ENCODE measurements around the gene PRR4. TPM values are rescaled to one million over a fixed set of nuclear protein-coding genes. Genes with fewer than 3 reads are reported as not detected.

PRR4 gene
- total and polyA plus RNA-seq, 2 donors (not counting 3 experiments of a cell fraction or from before 2014, with no cell fraction given), result 2.4 to 2.8 TPM

DNA sequence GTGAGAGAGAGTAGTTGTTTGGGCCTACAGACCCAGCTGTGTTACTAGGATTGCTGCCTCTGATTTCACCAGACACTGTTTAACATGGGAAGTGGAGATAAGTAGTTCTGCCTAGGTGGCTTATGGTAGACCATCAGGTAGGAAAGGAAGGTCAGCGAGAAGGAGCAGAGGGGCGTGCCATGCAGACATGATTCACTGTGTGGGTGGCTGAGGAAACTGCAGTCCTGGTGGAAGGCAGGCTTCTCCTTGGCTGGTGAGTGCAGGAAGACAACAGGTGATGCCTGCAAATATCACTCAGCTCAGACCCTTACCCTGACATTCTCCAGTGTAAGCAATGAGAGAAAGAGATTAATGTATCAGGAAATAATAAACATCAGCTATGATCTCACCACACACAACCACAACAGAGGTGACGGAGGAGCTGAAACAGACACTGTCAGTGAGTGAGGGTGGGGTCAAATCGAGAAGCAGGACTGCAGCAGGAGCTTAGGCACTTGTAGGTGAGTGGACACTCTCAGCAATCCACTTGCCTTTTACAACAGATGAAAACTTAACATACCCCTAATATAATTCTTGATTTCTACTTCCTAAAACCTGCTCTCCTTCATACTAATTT, 2.1 kb upstream of the PRR4 start:
- ChIA-PET CTCF (interaction anchor here (0.8 kb wide), 1 partner anchor 41 kb away, joined by 3 read pairs; no protein-coding TSS in a partner anchor), POLR2A (no interaction called here)
- no peak for DNase-seq (ENCODE audit: low read depth, low spot score)
- Histone ChIP-seq H2AFZ (ENCODE audit: low read depth, low read length) (no peak overlapping the region), H3K4me1 (ENCODE audit: control insufficient read depth, extremely low read depth, insufficient read depth, low read length) (no peaks in the 10 kb centered on the region), H3K9me3 (replicated peaks; ENCODE audit: control insufficient read depth, insufficient read depth, low read length) (peaks cover 2% of the 10 kb centered on the region), H3K9ac (replicated peaks; ENCODE audit: extremely low read depth, insufficient read depth, low read length) (no peak overlapping the region), H3K9me1 (replicated peaks; ENCODE audit: control insufficient read depth, extremely low read depth, insufficient read depth, low read length) (no peaks in the 10 kb centered on the region), H4K20me1 (replicated peaks; ENCODE audit: control insufficient read depth, extremely low read depth, insufficient read depth, low read length) (no peaks in the 10 kb centered on the region), H3K79me2 (ENCODE audit: control insufficient read depth, insufficient read depth, low read length) (no peaks in the 10 kb centered on the region), H3K4me2 (ENCODE audit: insufficient read depth, low read length) (no peak overlapping the region), H3K27ac (ENCODE audit: insufficient read depth, low read depth, low read length) (no peak overlapping the region), H3K36me3 (ENCODE audit: control insufficient read depth in 2 of 2, extremely low read depth in 1 of 2, insufficient read depth in 2 of 2, low read length in 2 of 2) (no peaks in the 10 kb centered on the region), H3K4me3 (replicated peaks in 1 of 3; ENCODE audit: insufficient read depth in 1 of 3, low read depth in 1 of 3, low read length in 3 of 3) (no peak overlapping the region), H3K27me3 (ENCODE audit: control insufficient read depth in 2 of 2, insufficient read depth in 2 of 2, low read length in 2 of 2) (no peaks in the 10 kb centered on the region)
- BruUV-seq (replicated peaks), result no TSS peak
- dilution Hi-C loops (cut with MboI; ENCODE audit: extremely low pct_ligation_motif_present, low sequenced_read_pairs) (no loop called here), intact Hi-C loops (cut with micrococcal nuclease) (no loop called here)
- no peak for FAIRE-seq
- TF ChIP-seq POLR2A (IDR thresholded peaks at IDR 0.05; ENCODE audit: low read depth, low read length), result no peak
- TF ChIP-seq, protein P1, sequence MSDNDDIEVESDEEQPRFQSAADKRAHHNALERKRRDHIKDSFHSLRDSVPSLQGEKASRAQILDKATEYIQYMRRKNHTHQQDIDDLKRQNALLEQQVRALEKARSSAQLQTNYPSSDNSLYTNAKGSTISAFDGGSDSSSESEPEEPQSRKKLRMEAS (IDR thresholded peaks at IDR 0.05; ENCODE audit: insufficient read depth, insufficient read length), result no peak
- TF ChIP-seq GATA2 (IDR thresholded peaks at IDR 0.05; ENCODE audit: insufficient read depth, insufficient read length, low read depth, low read length), result no peak
- no peak for TF ChIP-seq CTCF (IDR thresholded peaks at IDR 0.05; ENCODE audit: extremely low read depth in 1 of 2, insufficient read depth in 1 of 2, low read depth in 1 of 2, low read length in 2 of 2)
- no peak for TF ChIP-seq POLR2AphosphoS5 (IDR thresholded peaks at IDR 0.05; ENCODE audit: insufficient read depth, low read depth, low read length)
- TF ChIP-seq JUN (IDR thresholded peaks at IDR 0.05; ENCODE audit: borderline replicate concordance, insufficient read depth, insufficient read length, low read depth), result no peak
- no peak for TF ChIP-seq EZH2 (IDR thresholded peaks at IDR 0.05; ENCODE audit: borderline replicate concordance, low read depth, low read length, severe bottlenecking)
- TF ChIP-seq MYC (IDR thresholded peaks at IDR 0.05; ENCODE audit: low read depth, low read length), result no peak
- no peak for TF ChIP-seq FOS (IDR thresholded peaks at IDR 0.05; ENCODE audit: borderline replicate concordance, insufficient read depth, low read length)

Measured in endothelial cell of umbilical vein (primary cell).